Stimulated activated CD4-positive, alpha-beta T cell treated with anti-CD3 and anti-CD28 coated beads, Interleukin-4, amount 100 ng/mL, for 1 hour (primary cell): ENCODE data around the gene CDHR1.
A peak's percentile ranks its signal among the peaks of the same experiment; 100 is the strongest.

Experiments
- DNase-seq: peaks from one replicate; pipeline ENCODE4 v3.0.0-alpha.2; 2020

CDHR1 gene

GRCh38 chr10:84267503-84268126 is 73.3 kb downstream of the CDHR1 start:
- DNase-seq: peak; percentile 73

DNA sequence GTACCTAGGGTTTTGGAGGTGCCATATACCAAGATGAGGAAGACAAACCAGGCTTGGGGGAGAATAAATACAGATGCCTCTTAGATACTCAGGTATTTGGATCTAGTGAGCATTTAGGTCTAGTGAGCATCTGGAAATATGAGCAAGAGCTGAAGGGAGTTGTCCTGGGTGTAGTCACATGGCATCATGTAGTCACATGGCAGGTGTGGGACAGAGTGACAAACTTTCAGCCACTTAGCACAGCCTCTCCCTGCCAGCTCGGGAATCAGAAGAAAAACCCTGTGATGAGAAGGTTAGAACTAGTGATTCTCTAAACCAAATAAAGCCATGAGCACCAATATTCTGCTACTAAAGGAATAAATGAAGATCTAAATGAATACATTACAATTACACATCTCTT is 74.8 kb downstream of the CDHR1 start:
- no peak for DNase-seq
